ENCODE measurements around the gene RPS4Y1.

DNA sequence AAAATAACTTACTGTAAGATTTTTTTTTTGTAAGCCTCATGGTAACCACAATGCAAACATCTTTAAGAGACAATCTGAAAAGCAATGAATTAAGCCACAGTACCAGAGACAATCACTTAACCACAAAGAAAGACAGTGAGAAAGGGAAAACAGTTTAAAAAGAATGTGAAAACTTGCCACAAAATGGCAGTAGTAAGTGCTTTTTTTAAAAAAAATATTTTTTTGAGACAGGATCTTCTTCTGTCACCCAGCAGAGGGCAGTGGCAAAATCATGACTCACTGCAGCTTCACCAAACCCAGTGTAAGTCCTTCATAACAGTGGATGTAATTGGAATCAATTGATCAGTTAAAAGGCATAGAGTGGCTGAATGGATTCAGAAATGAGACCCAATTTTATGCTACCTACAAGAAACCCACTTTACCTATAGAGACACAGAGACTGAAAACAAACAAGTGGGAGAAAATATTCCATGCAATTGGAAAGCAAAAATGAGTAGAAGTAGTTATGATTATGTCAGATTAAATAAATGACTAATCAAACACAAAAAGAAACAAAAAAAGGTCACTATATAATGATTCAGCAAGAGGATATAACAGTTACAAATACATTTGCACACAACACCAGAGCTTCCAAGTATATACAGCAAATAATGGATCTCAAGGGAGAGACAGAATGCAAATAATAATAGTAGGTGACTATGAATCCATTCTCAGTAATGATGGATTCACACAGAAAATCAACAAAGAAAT is 71.8 kb downstream of the RPS4Y1 start:
- TF ChIP-seq, protein P1, sequence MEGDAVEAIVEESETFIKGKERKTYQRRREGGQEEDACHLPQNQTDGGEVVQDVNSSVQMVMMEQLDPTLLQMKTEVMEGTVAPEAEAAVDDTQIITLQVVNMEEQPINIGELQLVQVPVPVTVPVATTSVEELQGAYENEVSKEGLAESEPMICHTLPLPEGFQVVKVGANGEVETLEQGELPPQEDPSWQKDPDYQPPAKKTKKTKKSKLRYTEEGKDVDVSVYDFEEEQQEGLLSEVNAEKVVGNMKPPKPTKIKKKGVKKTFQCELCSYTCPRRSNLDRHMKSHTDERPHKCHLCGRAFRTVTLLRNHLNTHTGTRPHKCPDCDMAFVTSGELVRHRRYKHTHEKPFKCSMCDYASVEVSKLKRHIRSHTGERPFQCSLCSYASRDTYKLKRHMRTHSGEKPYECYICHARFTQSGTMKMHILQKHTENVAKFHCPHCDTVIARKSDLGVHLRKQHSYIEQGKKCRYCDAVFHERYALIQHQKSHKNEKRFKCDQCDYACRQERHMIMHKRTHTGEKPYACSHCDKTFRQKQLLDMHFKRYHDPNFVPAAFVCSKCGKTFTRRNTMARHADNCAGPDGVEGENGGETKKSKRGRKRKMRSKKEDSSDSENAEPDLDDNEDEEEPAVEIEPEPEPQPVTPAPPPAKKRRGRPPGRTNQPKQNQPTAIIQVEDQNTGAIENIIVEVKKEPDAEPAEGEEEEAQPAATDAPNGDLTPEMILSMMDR (IDR thresholded peaks at IDR 0.05): no peak
- TF ChIP-seq POLR2A (IDR thresholded peaks at IDR 0.05): no peak
